ENCODE measurements around the gene HECTD4.

The HECTD4 gene

DNA sequence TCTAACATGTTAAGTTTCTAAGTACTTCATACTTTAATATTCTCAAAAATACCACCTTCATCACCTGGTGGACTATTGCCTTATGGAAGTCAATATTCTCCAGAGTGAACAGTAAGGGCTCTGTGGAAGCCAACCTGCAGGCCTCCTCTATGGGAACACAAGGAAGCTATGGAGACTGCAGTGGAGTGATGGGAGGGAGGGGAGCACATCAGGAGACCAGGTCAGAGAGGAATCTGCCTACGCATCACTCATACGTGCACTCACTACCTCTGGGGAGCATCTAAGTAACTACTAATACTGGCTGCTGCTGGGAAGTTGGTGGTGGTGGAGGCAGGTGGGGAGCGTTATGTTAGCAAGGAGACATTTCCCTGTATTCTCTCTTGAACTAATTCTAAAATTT lies 19.9 kb downstream of the HECTD4 start:
- Histone ChIP-seq H3K4me1 (ENCODE audit: control insufficient read depth, low read length) (no peaks in the 10 kb centered on the region), H3K9me3 (ENCODE audit: control insufficient read depth, insufficient read depth, low read length) (no peaks in the 10 kb centered on the region), H3F3A (ENCODE audit: control insufficient read depth, insufficient read depth) (no peaks in the 10 kb centered on the region), H3K36me3 (ENCODE audit: control insufficient read depth, low read length) (no peaks in the 10 kb centered on the region), H3K4me3 (ENCODE audit: low read length) (no peak overlapping the region), H3K4me2 (ENCODE audit: low read length) (no peak overlapping the region), H3K27me3 (ENCODE audit: control insufficient read depth, low read length) (no peaks in the 10 kb centered on the region), H3K79me2 (ENCODE audit: control insufficient read depth, low read length) (peaks cover 63% of the 10 kb centered on the region), H3K9me2 (replicated peaks; ENCODE audit: control insufficient read depth, low read length) (no peaks in the 10 kb centered on the region), H4K20me1 (ENCODE audit: control insufficient read depth, insufficient read depth, low read depth, low read length) (no peaks in the 10 kb centered on the region), H3K27ac (ENCODE audit: low read depth, low read length) (no peak overlapping the region)
- TF ChIP-seq CTCF (IDR thresholded peaks at IDR 0.05; ENCODE audit: low read depth, low read length, poor library complexity, severe bottlenecking) (no peak), EZH2phosphoT487 (IDR thresholded peaks at IDR 0.05; ENCODE audit: borderline replicate concordance, low read length) (no peak)

DNA sequence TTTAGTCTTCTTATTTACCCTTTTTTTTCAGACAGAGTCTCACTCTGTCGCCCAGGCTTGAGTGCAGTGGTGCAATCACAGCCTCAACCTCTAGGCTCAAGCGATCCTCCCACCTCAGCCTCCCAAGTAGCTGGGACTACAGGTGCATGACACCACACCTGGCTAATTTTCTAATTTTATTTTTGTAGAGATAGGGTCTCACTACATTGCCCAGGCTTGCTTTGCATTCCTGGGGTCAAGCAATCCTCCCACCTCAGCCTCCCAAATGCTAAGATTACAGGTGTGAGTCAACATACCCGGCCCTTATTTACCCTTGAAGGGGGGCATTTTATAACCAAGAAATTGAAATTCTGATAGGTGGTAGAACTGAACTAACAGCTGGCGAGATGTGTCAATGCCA lies 21.0 kb downstream of the HECTD4 start:
- Histone ChIP-seq H3K79me2 (ENCODE audit: control insufficient read depth, low read length) (peaks cover 61% of the 10 kb centered on the region), H4K20me1 (ENCODE audit: control insufficient read depth, insufficient read depth, low read depth, low read length) (no peaks in the 10 kb centered on the region), H3K27me3 (ENCODE audit: control insufficient read depth, low read length) (no peaks in the 10 kb centered on the region), H3K36me3 (ENCODE audit: control insufficient read depth, low read length) (no peaks in the 10 kb centered on the region), H3K4me3 (ENCODE audit: low read length) (no peak overlapping the region), H3F3A (ENCODE audit: control insufficient read depth, insufficient read depth) (no peaks in the 10 kb centered on the region), H3K27ac (ENCODE audit: low read depth, low read length) (no peak overlapping the region), H3K9me3 (ENCODE audit: control insufficient read depth, insufficient read depth, low read length) (no peaks in the 10 kb centered on the region), H3K4me1 (ENCODE audit: control insufficient read depth, low read length) (no peaks in the 10 kb centered on the region), H3K4me2 (ENCODE audit: low read length) (no peak overlapping the region), H3K9me2 (replicated peaks; ENCODE audit: control insufficient read depth, low read length) (no peaks in the 10 kb centered on the region)
- TF ChIP-seq EZH2phosphoT487 (IDR thresholded peaks at IDR 0.05; ENCODE audit: borderline replicate concordance, low read length) (no peak), CTCF (IDR thresholded peaks at IDR 0.05; ENCODE audit: low read depth, low read length, poor library complexity, severe bottlenecking) (no peak)

GRCh38 chr12:112359290-112359689 lies 22.9 kb downstream of the HECTD4 start:
- peaks cover 54% of the 10 kb centered on the region for H3K79me2 ChIP-seq (ENCODE audit: control insufficient read depth, low read length)

More at GRCh38 chr12:112359290-112359689, 22.9 kb downstream of the HECTD4 start:
- no peak overlapping the region for H3K27ac ChIP-seq (ENCODE audit: low read depth, low read length)
- no peak overlapping the region for H3K4me2 ChIP-seq (ENCODE audit: low read length)
- no peaks in the 10 kb centered on the region for H3K9me2 ChIP-seq (replicated peaks; ENCODE audit: control insufficient read depth, low read length)
- H3K4me1 ChIP-seq (ENCODE audit: control insufficient read depth, low read length): peaks cover 4% of the 10 kb centered on the region
- 0 out of 2 replicates have a peak, but pooled peaks cover 4% of the 10 kb centered on the region for H4K20me1 ChIP-seq (ENCODE audit: control insufficient read depth, insufficient read depth, low read depth, low read length)
- no peaks in the 10 kb centered on the region for H3K27me3 ChIP-seq (ENCODE audit: control insufficient read depth, low read length)
- no peak for TF ChIP-seq EZH2phosphoT487 (IDR thresholded peaks at IDR 0.05; ENCODE audit: borderline replicate concordance, low read length)
- TF ChIP-seq CTCF (IDR thresholded peaks at IDR 0.05; ENCODE audit: low read depth, low read length, poor library complexity, severe bottlenecking): no peak
- no peaks in the 10 kb centered on the region for H3K9me3 ChIP-seq (ENCODE audit: control insufficient read depth, insufficient read depth, low read length)
- no peaks in the 10 kb centered on the region for H3F3A ChIP-seq (ENCODE audit: control insufficient read depth, insufficient read depth)
- no peak overlapping the region for H3K4me3 ChIP-seq (ENCODE audit: low read length)
- H3K36me3 ChIP-seq (ENCODE audit: control insufficient read depth, low read length): no peaks in the 10 kb centered on the region
